Kidney (tissue), 14 donors: ENCODE measurements around the gene PLB1. TPM values are rescaled to one million over a fixed set of nuclear protein-coding genes. Genes with fewer than 3 reads are reported as not detected.
"Not testable (repeated sequence)": the region's sequence is repeated elsewhere in the genome, so short reads cannot be mapped to it uniquely, and the experiment has no call there.

Experiments
- DNase-seq, 5 donors: peaks; one replicate each; pipeline ENCODE4 v3.0.0-alpha.2; 2013 to 2020
- FAIRE-seq: peaks from 2 replicates; lab custom pipeline; 2012; peaks lifted over from hg19 to GRCh38; lab: Jason Lieb, UNC
- H3K27ac ChIP-seq, 2 donors: one replicate each; pipeline ENCODE4 v1.7.0; 2013; ENCODE audit warnings: low read depth in 2 of 2, low read length in 2 of 2, inconsistent platforms in 1 of 2
- H3K27me3 ChIP-seq: one replicate; pipeline ENCODE4 v1.7.1; 2013; ENCODE audit warnings: low read length, inconsistent platforms; ENCODE audit not compliant: control insufficient read depth, insufficient read depth
- H3K36me3 ChIP-seq, 3 donors: one replicate each; pipeline versions ENCODE4 v1.7.0 to v1.7.1; 2013; ENCODE audit warnings: low read length in 3 of 3, control low read depth in 1 of 3, inconsistent platforms in 1 of 3; ENCODE audit not compliant: insufficient read depth in 3 of 3, control insufficient read depth in 2 of 3
- H3K4me1 ChIP-seq, 3 donors: one replicate each; pipeline versions ENCODE4 v1.7.0 to v1.7.1; 2013; ENCODE audit warnings: low read length in 3 of 3, inconsistent platforms in 1 of 3, low read depth in 1 of 3; ENCODE audit not compliant: control insufficient read depth in 2 of 3, insufficient read depth in 2 of 3
- H3K4me3 ChIP-seq, 3 donors: one replicate each; pipeline versions ENCODE4 v1.7.0 to v1.8.1; 2013; ENCODE audit warnings: low read length in 3 of 3, control low read depth in 1 of 3, inconsistent platforms in 1 of 3
- H3K9ac ChIP-seq, 3 donors: one replicate each; pipeline versions ENCODE4 v1.7.0 to v1.7.1; 2013; ENCODE audit warnings: low read length in 3 of 3, control low read depth in 1 of 3, inconsistent platforms in 1 of 3
- H3K9me3 ChIP-seq, 3 donors: one replicate each; pipeline versions ENCODE4 v1.7.0 to v1.7.1; 2013; ENCODE audit warnings: low read length in 3 of 3, control low read depth in 1 of 3, inconsistent platforms in 1 of 3; ENCODE audit not compliant: control insufficient read depth in 2 of 3, insufficient read depth in 1 of 3
- CTCF ChIP-seq: IDR thresholded peaks from 3 replicates; pipeline ENCODE4 v1.5.1; 2012; ENCODE audit warnings: mild to moderate bottlenecking, moderate library complexity, borderline replicate concordance; ENCODE audit not compliant: insufficient read depth; ENCODE audit errors: extremely low read depth
- intact Hi-C: fragments of 100-400 bp; cut with DNase I; formaldehyde crosslinking; loops from one replicate; pipeline ENCODE4 v1.11.1; 2022
- polyA plus RNA-seq: library from polyadenylated mRNA; stranded (reverse); fragments of 350-450 nt; fragmentation: Illumina TruSeq; extraction: RNeasy Lipid Tissue Mini Kit (QIAGEN cat#74804); gene quantifications from one replicate; pipeline ENCODE4 v1.2.3, GENCODE V29; 2014; ENCODE audit warnings: low read depth, low replicate concordance; ENCODE audit not compliant: insufficient read depth
- total RNA-seq: library from RNA; stranded (reverse); fragmentation: NEBNext Ultra II Directional; extraction: Animal tissue kit (Norgen Biotek cat#: 25700); gene quantifications from one replicate; pipeline ENCODE4 v1.2.1, GENCODE V29; 2021
- donor health status: control.
- donor health status: control.
- donor health status: control.
- donor health status: control.
- donor health status: control.
- donor health status: DM: yes; HTN: yes; CAD: no.
- donor health status: Normal renal cell carcinoma (clear cell type).

The PLB1 gene
- total and polyA plus RNA-seq, 2 donors from 2014 or later: 0.95 to 6.8 TPM

- DNase-seq: no peak
- TF ChIP-seq CTCF: no peak
- H3K27ac ChIP-seq: no peak overlapping the region
- H3K9me3 ChIP-seq: no peaks in the 10 kb centered on the region
- no peak overlapping the region for H3K9ac ChIP-seq
- H3K36me3 ChIP-seq: no peaks in the 10 kb centered on the region
- intact Hi-C loops: no loop called here
- H3K4me3 ChIP-seq: no peak overlapping the region
- FAIRE-seq: no peak
- no peaks in the 10 kb centered on the region for H3K27me3 ChIP-seq
- H3K4me1 ChIP-seq: no peaks in the 10 kb centered on the region
Observed at GRCh38 chr2:28471701-28472236, 24.1 kb upstream of the PLB1 start.

GRCh38 chr2:28472641-28473040 is 23.2 kb upstream of the PLB1 start:
- DNase-seq, intact Hi-C loops, H3K9ac ChIP-seq, H3K36me3 ChIP-seq, H3K27me3 ChIP-seq, FAIRE-seq, H3K9me3 ChIP-seq, H3K27ac ChIP-seq, H3K4me1 ChIP-seq, H3K4me3 ChIP-seq: not testable (repeated sequence)

- Histone ChIP-seq H3K27ac (no peak overlapping the region), H3K9ac (no peak overlapping the region), H3K4me3 (no peak overlapping the region), H3K27me3 (no peaks in the 10 kb centered on the region), H3K36me3 (no peaks in the 10 kb centered on the region), H3K9me3 (no peaks in the 10 kb centered on the region), H3K4me1 (no peaks in the 10 kb centered on the region)
- no peak for TF ChIP-seq CTCF
- no peak for DNase-seq
- intact Hi-C loops: no loop called here
- FAIRE-seq: no peak
Observed at GRCh38 chr2:28475088-28475595, 20.7 kb upstream of the PLB1 start.

GRCh38 chr2:28477087-28477486 is 18.8 kb upstream of the PLB1 start:
- H3K4me1 ChIP-seq: no peaks in the 10 kb centered on the region
- intact Hi-C loops: no loop called here
- no peak overlapping the region for H3K9ac ChIP-seq
- TF ChIP-seq CTCF: no peak
- no peak overlapping the region for H3K27ac ChIP-seq
- no peak for FAIRE-seq
- H3K36me3 ChIP-seq: no peaks in the 10 kb centered on the region
- no peak overlapping the region for H3K4me3 ChIP-seq
- DNase-seq: no peak
- no peaks in the 10 kb centered on the region for H3K27me3 ChIP-seq
- no peaks in the 10 kb centered on the region for H3K9me3 ChIP-seq
